Measurements from ENCODE around the gene AAMDC. TPM values are rescaled to one million over a fixed set of nuclear protein-coding genes. Genes with fewer than 3 reads are reported as not detected.
A peak's percentile ranks its signal among the peaks of the same experiment; 100 is the strongest.
"Not testable (repeated sequence)": the region's sequence is repeated elsewhere in the genome, so short reads cannot be mapped to it uniquely, and the experiment has no call there.

Gene AAMDC
- total RNA-seq, 1 donor from 2014 or later: 25.2 TPM

- Histone ChIP-seq H3K27ac (peak overlapping the region; percentile 10), H3K36me3 (no peaks in the 10 kb centered on the region), H3K79me2 (ENCODE audit: low read depth) (peaks cover 56% of the 10 kb centered on the region), H3K4me1 (peaks cover 22% of the 10 kb centered on the region), H4K20me1 (ENCODE audit: low read depth) (peaks cover 28% of the 10 kb centered on the region), H2AFZ (replicated peaks) (peak overlapping the region; percentile 89), H3K4me2 (peak overlapping the region; percentile 85), H3F3A (ENCODE audit: low read depth) (peaks cover 35% of the 10 kb centered on the region), H3K27me3 (no peaks in the 10 kb centered on the region), H3K9me3 (ENCODE audit: low read depth) (no peaks in the 10 kb centered on the region), H3K9ac (peak overlapping the region; percentile 68), H3K4me3 (peak overlapping the region; percentile 100)
- DNase-seq (ENCODE audit: low spot score): no peak
- no peak for TF ChIP-seq EZH2 (IDR thresholded peaks at IDR 0.05)
- Mint-ChIP-seq H3K36me3 (peaks cover 10% of the 10 kb centered on the region), H3K4me1 (peaks cover 14% of the 10 kb centered on the region), H3K27ac (peak overlapping the region; percentile 77), H3K27me3 (ENCODE audit: insufficient read depth, low read depth) (peaks cover 3% of the 10 kb centered on the region), H3K9me3 (peaks cover under 1% of the 10 kb centered on the region), H3K4me3 (peak overlapping the region; percentile 96)
Measured at GRCh38 chr11:77821349-77821851, 456 bp downstream of the AAMDC start.

GRCh38 chr11:77822126-77822525 lies 1.2 kb downstream of the AAMDC start:
- peaks cover 35% of the 10 kb centered on the region for H3F3A ChIP-seq (ENCODE audit: low read depth)
- not testable (repeated sequence) for H3K27ac ChIP-seq; H3K27me3 Mint-ChIP-seq (ENCODE audit: insufficient read depth, low read depth); H3K9ac ChIP-seq; H2AFZ ChIP-seq (replicated peaks); DNase-seq (ENCODE audit: low spot score); H3K9me3 ChIP-seq (ENCODE audit: low read depth); H3K36me3 ChIP-seq; H3K9me3 Mint-ChIP-seq; H3K27ac Mint-ChIP-seq; H3K36me3 Mint-ChIP-seq; H3K27me3 ChIP-seq
- peak overlapping the region; percentile 85 for H3K4me2 ChIP-seq
- H3K4me3 ChIP-seq: peak overlapping the region; percentile 100
- Mint-ChIP-seq H3K4me3 (peak overlapping the region; percentile 96), H3K4me1 (peaks cover 14% of the 10 kb centered on the region)
- H4K20me1 ChIP-seq (ENCODE audit: low read depth): peaks cover 21% of the 10 kb centered on the region
- peaks cover 22% of the 10 kb centered on the region for H3K4me1 ChIP-seq
- peaks cover 48% of the 10 kb centered on the region for H3K79me2 ChIP-seq (ENCODE audit: low read depth)

- Histone ChIP-seq H3K27me3 (no peaks in the 10 kb centered on the region), H3K9ac (no peak overlapping the region), H3K36me3 (no peaks in the 10 kb centered on the region), H3F3A (ENCODE audit: low read depth) (peaks cover 29% of the 10 kb centered on the region), H3K9me3 (ENCODE audit: low read depth) (no peaks in the 10 kb centered on the region), H3K4me1 (peaks cover 8% of the 10 kb centered on the region), H2AFZ (replicated peaks) (no peak overlapping the region), H3K27ac (no peak overlapping the region), H4K20me1 (ENCODE audit: low read depth) (peaks cover 4% of the 10 kb centered on the region), H3K4me2 (no peak overlapping the region), H3K4me3 (no peak overlapping the region), H3K79me2 (ENCODE audit: low read depth) (peaks cover 32% of the 10 kb centered on the region)
- peaks cover 10% of the 10 kb centered on the region for H3K4me1 Mint-ChIP-seq
- H3K27ac Mint-ChIP-seq: no peak overlapping the region
- DNase-seq (ENCODE audit: low spot score): no peak
- H3K9me3 Mint-ChIP-seq: peaks cover 5% of the 10 kb centered on the region
- no peaks in the 10 kb centered on the region for H3K27me3 Mint-ChIP-seq (ENCODE audit: insufficient read depth, low read depth)
- H3K36me3 Mint-ChIP-seq: peaks cover 3% of the 10 kb centered on the region
- no peak overlapping the region for H3K4me3 Mint-ChIP-seq
- TF ChIP-seq EZH2 (IDR thresholded peaks at IDR 0.05) (no peak), EZH2phosphoT487 (IDR thresholded peaks at IDR 0.05) (no peak), CTCF (IDR thresholded peaks at IDR 0.05) (no peak)
Measured at GRCh38 chr11:77823775-77824174, 2.8 kb downstream of the AAMDC start.

GRCh38 chr11:77828926-77829325 lies 8.0 kb downstream of the AAMDC start:
- DNase-seq (ENCODE audit: low spot score): no peak
- Histone ChIP-seq H3K4me2 (no peak overlapping the region), H3K27ac (no peak overlapping the region), H4K20me1 (ENCODE audit: low read depth) (no peaks in the 10 kb centered on the region), H3K27me3 (no peaks in the 10 kb centered on the region), H3K9me3 (ENCODE audit: low read depth) (no peaks in the 10 kb centered on the region), H3K79me2 (ENCODE audit: low read depth) (no peaks in the 10 kb centered on the region), H3K4me1 (no peaks in the 10 kb centered on the region), H3K36me3 (no peaks in the 10 kb centered on the region), H3K9ac (no peak overlapping the region), H3K4me3 (no peak overlapping the region), H2AFZ (replicated peaks) (no peak overlapping the region), H3F3A (ENCODE audit: low read depth) (no peaks in the 10 kb centered on the region)
- H3K36me3 Mint-ChIP-seq: peaks cover 21% of the 10 kb centered on the region
- H3K27ac Mint-ChIP-seq: no peak overlapping the region
- H3K4me1 Mint-ChIP-seq: no peaks in the 10 kb centered on the region
- H3K27me3 Mint-ChIP-seq (ENCODE audit: insufficient read depth, low read depth): no peaks in the 10 kb centered on the region
- TF ChIP-seq CTCF (IDR thresholded peaks at IDR 0.05): no peak
- TF ChIP-seq EZH2 (IDR thresholded peaks at IDR 0.05): no peak
- TF ChIP-seq EZH2phosphoT487 (IDR thresholded peaks at IDR 0.05): no peak
- H3K9me3 Mint-ChIP-seq: peaks cover 26% of the 10 kb centered on the region
- no peak overlapping the region for H3K4me3 Mint-ChIP-seq

All from neural progenitor cell (in vitro differentiated cells).